Stimulated activated naive CD8-positive, alpha-beta T cell treated with anti-CD3 and anti-CD28 coated beads, Interleukin-15, Interleukin-2, amounts not matched to agents 100 ng/mL and 50 ng/mL, for 24 hours (primary cell): ENCODE results near the gene CSNK1G2.

Source experiments
- H3K27ac Mint-ChIP-seq: one replicate; pipeline ENCODE4 v1.8.0; 2021; ENCODE audit warnings: mild to moderate bottlenecking, mixed read lengths
- H3K27me3 Mint-ChIP-seq: one replicate; pipeline ENCODE4 v1.8.0; 2021; ENCODE audit warnings: mixed read lengths
- H3K36me3 Mint-ChIP-seq: one replicate; pipeline ENCODE4 v1.8.0; 2021; ENCODE audit warnings: low read depth, mixed read lengths
- H3K4me1 Mint-ChIP-seq: one replicate; pipeline ENCODE4 v1.8.0; 2021; ENCODE audit warnings: low read depth, mixed read lengths
- H3K4me3 Mint-ChIP-seq: one replicate; pipeline ENCODE4 v1.8.0; 2021; ENCODE audit warnings: mild to moderate bottlenecking, mixed read lengths
- H3K9me3 Mint-ChIP-seq: one replicate; pipeline ENCODE4 v1.8.0; 2021; ENCODE audit warnings: mixed read lengths

Gene CSNK1G2

GRCh38 chr19:1911995-1912394, 29.0 kb upstream of the CSNK1G2 start:
- Mint-ChIP-seq H3K27me3 (no peaks in the 10 kb centered on the region), H3K9me3 (no peaks in the 10 kb centered on the region), H3K36me3 (no peaks in the 10 kb centered on the region), H3K4me3 (no peak overlapping the region), H3K27ac (no peak overlapping the region), H3K4me1 (peaks cover 24% of the 10 kb centered on the region)

- peaks cover 20% of the 10 kb centered on the region for H3K4me1 Mint-ChIP-seq
- no peaks in the 10 kb centered on the region for H3K27me3 Mint-ChIP-seq
- H3K4me3 Mint-ChIP-seq = no peak overlapping the region
- H3K9me3 Mint-ChIP-seq = no peaks in the 10 kb centered on the region
- no peak overlapping the region for H3K27ac Mint-ChIP-seq
- no peaks in the 10 kb centered on the region for H3K36me3 Mint-ChIP-seq
Measured at GRCh38 chr19:1912760-1913505, 28.0 kb upstream of the CSNK1G2 start.

- Mint-ChIP-seq H3K36me3 (no peaks in the 10 kb centered on the region), H3K27me3 (no peaks in the 10 kb centered on the region), H3K4me1 (peaks cover 14% of the 10 kb centered on the region), H3K27ac (no peak overlapping the region), H3K9me3 (no peaks in the 10 kb centered on the region), H3K4me3 (no peak overlapping the region)
Measured at GRCh38 chr19:1913781-1914577, 27.0 kb upstream of the CSNK1G2 start.

- H3K4me1 Mint-ChIP-seq = peaks cover 5% of the 10 kb centered on the region
- no peaks in the 10 kb centered on the region for H3K9me3 Mint-ChIP-seq
- H3K36me3 Mint-ChIP-seq = no peaks in the 10 kb centered on the region
- no peaks in the 10 kb centered on the region for H3K27me3 Mint-ChIP-seq
- H3K4me3 Mint-ChIP-seq = no peak overlapping the region
- H3K27ac Mint-ChIP-seq = no peak overlapping the region
Measured at GRCh38 chr19:1914826-1915341, 26.1 kb upstream of the CSNK1G2 start.

GRCh38 chr19:1917146-1917545, 23.8 kb upstream of the CSNK1G2 start:
- H3K27ac Mint-ChIP-seq = no peak overlapping the region
- H3K36me3 Mint-ChIP-seq = peaks cover 5% of the 10 kb centered on the region
- H3K4me1 Mint-ChIP-seq = no peaks in the 10 kb centered on the region
- no peaks in the 10 kb centered on the region for H3K27me3 Mint-ChIP-seq
- H3K9me3 Mint-ChIP-seq = no peaks in the 10 kb centered on the region
- no peak overlapping the region for H3K4me3 Mint-ChIP-seq

- H3K4me1 Mint-ChIP-seq = no peaks in the 10 kb centered on the region
- no peak overlapping the region for H3K4me3 Mint-ChIP-seq
- no peaks in the 10 kb centered on the region for H3K9me3 Mint-ChIP-seq
- H3K36me3 Mint-ChIP-seq = peaks cover 5% of the 10 kb centered on the region
- H3K27ac Mint-ChIP-seq = no peak overlapping the region
- H3K27me3 Mint-ChIP-seq = no peaks in the 10 kb centered on the region
Measured at GRCh38 chr19:1917926-1918325, 23.0 kb upstream of the CSNK1G2 start.

GRCh38 chr19:1918975-1919374, 22.0 kb upstream of the CSNK1G2 start:
- Mint-ChIP-seq H3K27me3 (no peaks in the 10 kb centered on the region), H3K4me3 (no peak overlapping the region), H3K9me3 (no peaks in the 10 kb centered on the region), H3K36me3 (peaks cover 5% of the 10 kb centered on the region), H3K4me1 (no peaks in the 10 kb centered on the region), H3K27ac (no peak overlapping the region)

- H3K36me3 Mint-ChIP-seq = peaks cover 5% of the 10 kb centered on the region
- H3K27ac Mint-ChIP-seq = no peak overlapping the region
- no peaks in the 10 kb centered on the region for H3K27me3 Mint-ChIP-seq
- no peaks in the 10 kb centered on the region for H3K9me3 Mint-ChIP-seq
- no peaks in the 10 kb centered on the region for H3K4me1 Mint-ChIP-seq
- no peak overlapping the region for H3K4me3 Mint-ChIP-seq
Measured at GRCh38 chr19:1920644-1921043, 20.3 kb upstream of the CSNK1G2 start.

GRCh38 chr19:1921326-1921725, 19.6 kb upstream of the CSNK1G2 start:
- Mint-ChIP-seq H3K4me1 (no peaks in the 10 kb centered on the region), H3K9me3 (no peaks in the 10 kb centered on the region), H3K27me3 (no peaks in the 10 kb centered on the region), H3K36me3 (peaks cover 5% of the 10 kb centered on the region), H3K4me3 (no peak overlapping the region), H3K27ac (no peak overlapping the region)

- no peak overlapping the region for H3K27ac Mint-ChIP-seq
- H3K9me3 Mint-ChIP-seq = no peaks in the 10 kb centered on the region
- H3K27me3 Mint-ChIP-seq = no peaks in the 10 kb centered on the region
- no peak overlapping the region for H3K4me3 Mint-ChIP-seq
- H3K36me3 Mint-ChIP-seq = peaks cover 5% of the 10 kb centered on the region
- no peaks in the 10 kb centered on the region for H3K4me1 Mint-ChIP-seq
Measured at GRCh38 chr19:1921825-1922224, 19.1 kb upstream of the CSNK1G2 start.

- Mint-ChIP-seq H3K27ac (no peak overlapping the region), H3K9me3 (no peaks in the 10 kb centered on the region), H3K36me3 (peaks cover 5% of the 10 kb centered on the region), H3K4me1 (peaks cover 4% of the 10 kb centered on the region), H3K4me3 (no peak overlapping the region), H3K27me3 (no peaks in the 10 kb centered on the region)
Measured at GRCh38 chr19:1922803-1923202, 18.2 kb upstream of the CSNK1G2 start.

GRCh38 chr19:1923319-1923718, 17.7 kb upstream of the CSNK1G2 start:
- H3K9me3 Mint-ChIP-seq = no peaks in the 10 kb centered on the region
- no peak overlapping the region for H3K4me3 Mint-ChIP-seq
- peaks cover 5% of the 10 kb centered on the region for H3K36me3 Mint-ChIP-seq
- no peaks in the 10 kb centered on the region for H3K27me3 Mint-ChIP-seq
- no peak overlapping the region for H3K27ac Mint-ChIP-seq
- H3K4me1 Mint-ChIP-seq = peaks cover 7% of the 10 kb centered on the region

GRCh38 chr19:1924320-1924961, 16.5 kb upstream of the CSNK1G2 start:
- Mint-ChIP-seq H3K27ac (no peak overlapping the region), H3K36me3 (peaks cover 5% of the 10 kb centered on the region), H3K27me3 (no peaks in the 10 kb centered on the region), H3K4me3 (no peak overlapping the region), H3K4me1 (peaks cover 9% of the 10 kb centered on the region), H3K9me3 (no peaks in the 10 kb centered on the region)

GRCh38 chr19:1925544-1925943, 15.4 kb upstream of the CSNK1G2 start:
- Mint-ChIP-seq H3K4me3 (no peak overlapping the region), H3K27ac (no peak overlapping the region)

More at GRCh38 chr19:1925544-1925943, 15.4 kb upstream of the CSNK1G2 start:
- no peaks in the 10 kb centered on the region for H3K9me3 Mint-ChIP-seq
- H3K4me1 Mint-ChIP-seq = peaks cover 20% of the 10 kb centered on the region
- H3K36me3 Mint-ChIP-seq = no peaks in the 10 kb centered on the region
- H3K27me3 Mint-ChIP-seq = no peaks in the 10 kb centered on the region
